RWPE2 (cell line): ENCODE results near the gene SEMA4F.

ENCODE experiments used
- ATAC-seq: fragments of 200-7000 bp; cut with Tn5 transposase; 3 replicates; pipeline ENCODE4 v1.9.1; 2021; ENCODE audit warnings: low read depth
- DNase-seq: peaks from one replicate; pipeline ENCODE4 v3.0.0-alpha.2; 2020; ENCODE audit warnings: low spot score
- H3K27ac ChIP-seq: fragments of 450-650 bp; 2 replicates; pipeline ENCODE4 v1.5.1; 2017; ENCODE audit warnings: mild to moderate bottlenecking; ENCODE audit not compliant: poor library complexity, severe bottlenecking
- H3K27me3 ChIP-seq: fragments of 250-450 bp; sonication (Bioruptor Pico); 2 replicates; pipeline ENCODE4 v1.5.1; 2021; ENCODE audit warnings: mild to moderate bottlenecking, moderate library complexity; ENCODE audit not compliant: insufficient read depth, poor library complexity, severe bottlenecking
- H3K36me3 ChIP-seq: fragments of 250-450 bp; sonication (Bioruptor Pico); 2 replicates; pipeline ENCODE4 v1.5.1; 2020; ENCODE audit warnings: low read depth, mild to moderate bottlenecking, moderate library complexity
- H3K4me1 ChIP-seq: fragments of 250-450 bp; sonication (Bioruptor Pico); 2 replicates; pipeline ENCODE4 v1.5.1; 2021; ENCODE audit warnings: mild to moderate bottlenecking, moderate library complexity; ENCODE audit not compliant: insufficient read depth, poor library complexity, severe bottlenecking
- H3K4me3 ChIP-seq: fragments of 250-450 bp; sonication (Bioruptor Pico); 2 replicates; pipeline ENCODE4 v1.5.1; 2021; ENCODE audit warnings: mild to moderate bottlenecking, moderate library complexity; ENCODE audit not compliant: severe bottlenecking
- H3K9me3 ChIP-seq: fragments of 250-450 bp; sonication (Bioruptor Pico); 2 replicates; pipeline ENCODE4 v1.5.1; 2021; ENCODE audit warnings: mild to moderate bottlenecking, moderate library complexity; ENCODE audit not compliant: severe bottlenecking
- TF ChIP-seq, protein P1 (sequence below): fragments of 450-650 bp; IDR thresholded peaks from one replicate; pipeline ENCODE4 v1.5.1; 2017; ENCODE audit warnings: mild to moderate bottlenecking, moderate library complexity; ENCODE audit not compliant: poor library complexity, severe bottlenecking

Gene SEMA4F

GRCh38 chr2:74702001-74702715, 48.1 kb downstream of the SEMA4F start:
- Histone ChIP-seq H3K9me3 (no peaks in the 10 kb centered on the region), H3K36me3 (no peaks in the 10 kb centered on the region), H3K27me3 (no peaks in the 10 kb centered on the region), H3K27ac (no peak overlapping the region), H3K4me1 (peaks cover under 1% of the 10 kb centered on the region), H3K4me3 (no peak overlapping the region)
- DNase-seq (no peak), ATAC-seq (no peak)
- TF ChIP-seq, protein P1, sequence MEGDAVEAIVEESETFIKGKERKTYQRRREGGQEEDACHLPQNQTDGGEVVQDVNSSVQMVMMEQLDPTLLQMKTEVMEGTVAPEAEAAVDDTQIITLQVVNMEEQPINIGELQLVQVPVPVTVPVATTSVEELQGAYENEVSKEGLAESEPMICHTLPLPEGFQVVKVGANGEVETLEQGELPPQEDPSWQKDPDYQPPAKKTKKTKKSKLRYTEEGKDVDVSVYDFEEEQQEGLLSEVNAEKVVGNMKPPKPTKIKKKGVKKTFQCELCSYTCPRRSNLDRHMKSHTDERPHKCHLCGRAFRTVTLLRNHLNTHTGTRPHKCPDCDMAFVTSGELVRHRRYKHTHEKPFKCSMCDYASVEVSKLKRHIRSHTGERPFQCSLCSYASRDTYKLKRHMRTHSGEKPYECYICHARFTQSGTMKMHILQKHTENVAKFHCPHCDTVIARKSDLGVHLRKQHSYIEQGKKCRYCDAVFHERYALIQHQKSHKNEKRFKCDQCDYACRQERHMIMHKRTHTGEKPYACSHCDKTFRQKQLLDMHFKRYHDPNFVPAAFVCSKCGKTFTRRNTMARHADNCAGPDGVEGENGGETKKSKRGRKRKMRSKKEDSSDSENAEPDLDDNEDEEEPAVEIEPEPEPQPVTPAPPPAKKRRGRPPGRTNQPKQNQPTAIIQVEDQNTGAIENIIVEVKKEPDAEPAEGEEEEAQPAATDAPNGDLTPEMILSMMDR = no peak

DNA sequence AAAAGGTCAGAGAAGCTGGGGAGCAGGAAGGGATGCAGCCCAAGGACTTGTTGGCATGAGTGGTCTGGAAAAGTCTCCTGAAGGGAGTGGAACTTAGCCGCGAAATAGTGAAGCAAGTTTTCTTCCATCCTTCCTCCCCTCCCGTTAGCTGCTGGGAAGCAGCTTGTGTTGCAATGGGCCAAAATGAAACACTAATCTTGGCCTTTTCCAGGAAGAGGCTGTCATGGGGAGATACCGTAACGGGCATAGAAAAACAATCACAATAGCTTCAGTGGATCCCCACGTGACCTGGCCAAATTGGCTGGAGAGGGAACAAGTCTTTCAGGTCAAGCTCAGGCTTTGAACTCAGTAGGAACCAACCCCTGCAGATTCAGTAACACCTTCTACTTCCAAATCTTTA, 49.3 kb downstream of the SEMA4F start:
- DNase-seq (no peak), ATAC-seq (no peak)
- H3K9me3 ChIP-seq = no peaks in the 10 kb centered on the region
- no peaks in the 10 kb centered on the region for H3K27me3 ChIP-seq
- no peaks in the 10 kb centered on the region for H3K4me1 ChIP-seq
- TF ChIP-seq, protein P1 = no peak
- H3K27ac ChIP-seq = no peak overlapping the region
- H3K36me3 ChIP-seq = no peaks in the 10 kb centered on the region
- H3K4me3 ChIP-seq = no peak overlapping the region

- ATAC-seq (peak; percentile 54), DNase-seq (no peak)
- Histone ChIP-seq H3K9me3 (no peaks in the 10 kb centered on the region), H3K4me3 (no peak overlapping the region), H3K27me3 (no peaks in the 10 kb centered on the region), H3K4me1 (peaks cover 6% of the 10 kb centered on the region), H3K36me3 (no peaks in the 10 kb centered on the region), H3K27ac (no peak overlapping the region)
- TF ChIP-seq, protein P1 = no peak
Observed at GRCh38 chr2:74704216-74704615, 50.2 kb downstream of the SEMA4F start.

DNA sequence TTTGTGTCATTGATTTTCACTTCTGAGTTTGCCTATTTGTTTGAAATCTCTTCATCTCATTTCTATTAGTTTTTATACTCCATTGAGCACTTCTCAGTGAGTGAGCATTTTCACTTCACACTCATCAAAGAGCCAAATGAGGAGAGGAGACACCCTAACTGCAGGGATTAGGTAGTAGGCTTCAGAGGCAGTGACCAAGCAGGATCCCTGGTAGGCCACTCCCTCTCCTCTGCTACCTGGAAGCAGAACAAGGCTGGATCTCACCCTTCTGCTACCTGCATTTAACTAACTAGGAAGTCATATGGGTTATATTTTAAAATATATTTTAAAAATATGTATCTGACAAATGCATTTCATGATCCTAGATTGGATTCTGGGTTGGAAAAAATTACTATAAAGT, 52.7 kb downstream of the SEMA4F start:
- TF ChIP-seq, protein P1 = no peak
- Histone ChIP-seq H3K9me3 (no peaks in the 10 kb centered on the region), H3K36me3 (no peaks in the 10 kb centered on the region), H3K4me1 (peaks cover 8% of the 10 kb centered on the region), H3K27me3 (no peaks in the 10 kb centered on the region), H3K27ac (no peak overlapping the region), H3K4me3 (no peak overlapping the region)
- DNase-seq (no peak), ATAC-seq (no peak)

GRCh38 chr2:74707837-74708236, 53.8 kb downstream of the SEMA4F start:
- no peak overlapping the region for H3K27ac ChIP-seq
- H3K4me1 ChIP-seq = peaks cover 8% of the 10 kb centered on the region
- no peak for DNase-seq
- no peak for ATAC-seq
- no peaks in the 10 kb centered on the region for H3K36me3 ChIP-seq
- TF ChIP-seq, protein P1 = no peak
- no peaks in the 10 kb centered on the region for H3K27me3 ChIP-seq
- no peak overlapping the region for H3K4me3 ChIP-seq
- no peaks in the 10 kb centered on the region for H3K9me3 ChIP-seq
